Psoas muscle (tissue), 8 donors: ENCODE data around the gene OOSP3. TPM values are rescaled to one million over a fixed set of nuclear protein-coding genes. Genes with fewer than 3 reads are reported as not detected.

Experiments used
- ATAC-seq, 4 donors: fragments of 200-7000 bp; cut with Tn5 transposase; one replicate each; pipeline ENCODE4 v1.9.1; 2020; ENCODE audit warnings: moderate library complexity in 3 of 4, mild to moderate bottlenecking in 2 of 4
- DNase-seq, 2 donors: peaks; one replicate each; pipeline ENCODE4 v3.0.0-alpha.2; 2020
- H3K27ac ChIP-seq: fragments of 200-600 bp; one replicate; pipeline ENCODE4 v1.8.0; 2022
- H3K27me3 ChIP-seq, 3 donors: fragments of 200-600 bp in 1 of 3; one replicate each; pipeline versions ENCODE4 v1.6.1 to v1.8.0; 2013 to 2022; ENCODE audit warnings: low read length in 2 of 3, mild to moderate bottlenecking in 2 of 3, moderate library complexity in 1 of 3; ENCODE audit not compliant: insufficient read depth in 3 of 3
- H3K36me3 ChIP-seq, 2 donors: fragments of 200-600 bp in 1 of 2; one replicate each; pipeline versions ENCODE4 v1.6.1 to v1.8.0; 2013 to 2022; ENCODE audit warnings: low read depth in 1 of 2, mild to moderate bottlenecking in 1 of 2, moderate library complexity in 1 of 2; ENCODE audit not compliant: insufficient read depth in 1 of 2
- H3K4me1 ChIP-seq: fragments of 200-600 bp; one replicate; pipeline ENCODE4 v1.8.0; 2022
- H3K4me3 ChIP-seq: fragments of 200-600 bp; one replicate; pipeline ENCODE4 v1.8.0; 2022; ENCODE audit warnings: mild to moderate bottlenecking
- H3K9me3 ChIP-seq: fragments of 200-600 bp; one replicate; pipeline ENCODE4 v1.8.0; 2022
- WGBS, 3 donors: extraction: QIAGEN DNeasy Blood & Tissue Kit; methylation state at CpG; one replicate each; pipeline versions ENCODE4 v1.1.6 to v1.1.7; 2013; 5-methylcytosine and 5-hydroxymethylcytosine counted together
- intact Hi-C, 2 donors: fragments of 100-400 bp; cut with DNase I; formaldehyde crosslinking; loops; one replicate each; pipeline versions ENCODE4 v1.11.0 to v1.14.2; 2022
- long read RNA-seq, 2 donors: library from polyadenylated mRNA; unstranded; transcript quantifications; one replicate each; pipeline ENCODE4 v2.0.0, GENCODE V29; 2021
- polyA plus RNA-seq, 3 donors: library from polyadenylated mRNA; stranded (reverse); fragments of 200-250 nt; gene quantifications; one replicate each; pipeline ENCODE4 v1.2.3, GENCODE V29; 2013
- total RNA-seq, 4 donors: library from RNA; stranded (reverse); fragmentation: NEBNext Ultra II Directional in 2 of 4; extraction: Animal tissue kit (Norgen Biotek cat#: 25700) in 2 of 4; gene quantifications; one replicate each; pipeline versions ENCODE4 v1.2.1 to v1.2.4, GENCODE V29; 2021 to 2023
- TF ChIP-seq, protein P1 (sequence below): fragments of 200-600 bp; IDR thresholded peaks from one replicate; pipeline ENCODE4 v1.8.0; 2022; ENCODE audit warnings: antibody characterized with exemption
- donor health status: healthy with polysubstance abuse.
- donor health status: DM: no; HTN: no; CAD: no; lungs with moderate emphysema.
- donor health status: Bipolar disorder and iron deficiency.
- donor health status: healthy.
- donor health status: DM: yes; HTN: yes; CAD: no.
- donor health status: DM: no; HTN: no; CAD: no.
- donor health status: DM: no; HTN: no; CAD: no.
- donor health status: DM: yes; HTN: yes; CAD: no.

OOSP3 gene, protein sequence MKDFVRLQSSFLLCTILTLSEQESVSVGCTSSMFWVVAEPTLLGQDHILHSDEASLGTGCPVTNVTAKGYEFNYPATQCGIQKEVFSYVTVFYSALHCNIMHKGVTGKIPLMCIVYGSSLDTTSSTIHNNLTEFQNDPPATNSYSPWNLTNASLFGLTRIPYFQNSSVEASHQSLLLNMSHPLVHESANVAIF
- total RNA-seq (not detected), polyA plus RNA-seq (not detected)
- long read RNA-seq, donor 1: 0 reads
- long read RNA-seq, donor 2: 0 reads

- H3K36me3 ChIP-seq: no peaks in the 10 kb centered on the region
- DNase-seq (no peak), ATAC-seq (no peak)
- H3K4me1 ChIP-seq: no peaks in the 10 kb centered on the region
- intact Hi-C loops: no loop called here
- H3K27me3 ChIP-seq: no peaks in the 10 kb centered on the region
- no peak within 1 kb of the TSS for H3K27ac ChIP-seq
- WGBS, 3 donors: 49 to 52% (median 50%) methylated on average over 5 of the region's 5 CpGs
- TF ChIP-seq, protein P1, sequence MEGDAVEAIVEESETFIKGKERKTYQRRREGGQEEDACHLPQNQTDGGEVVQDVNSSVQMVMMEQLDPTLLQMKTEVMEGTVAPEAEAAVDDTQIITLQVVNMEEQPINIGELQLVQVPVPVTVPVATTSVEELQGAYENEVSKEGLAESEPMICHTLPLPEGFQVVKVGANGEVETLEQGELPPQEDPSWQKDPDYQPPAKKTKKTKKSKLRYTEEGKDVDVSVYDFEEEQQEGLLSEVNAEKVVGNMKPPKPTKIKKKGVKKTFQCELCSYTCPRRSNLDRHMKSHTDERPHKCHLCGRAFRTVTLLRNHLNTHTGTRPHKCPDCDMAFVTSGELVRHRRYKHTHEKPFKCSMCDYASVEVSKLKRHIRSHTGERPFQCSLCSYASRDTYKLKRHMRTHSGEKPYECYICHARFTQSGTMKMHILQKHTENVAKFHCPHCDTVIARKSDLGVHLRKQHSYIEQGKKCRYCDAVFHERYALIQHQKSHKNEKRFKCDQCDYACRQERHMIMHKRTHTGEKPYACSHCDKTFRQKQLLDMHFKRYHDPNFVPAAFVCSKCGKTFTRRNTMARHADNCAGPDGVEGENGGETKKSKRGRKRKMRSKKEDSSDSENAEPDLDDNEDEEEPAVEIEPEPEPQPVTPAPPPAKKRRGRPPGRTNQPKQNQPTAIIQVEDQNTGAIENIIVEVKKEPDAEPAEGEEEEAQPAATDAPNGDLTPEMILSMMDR: no peak
- no peaks in the 10 kb centered on the region for H3K9me3 ChIP-seq
- H3K4me3 ChIP-seq: no peak within 1 kb of the TSS
Measured at GRCh38 chr11:59878575-59878974, at the start of gene OOSP3. OOSP3 (plus strand) TSS chr11:59878782; CDS start chr11:59878809, 27 bp downstream.

- H3K36me3 ChIP-seq: no peaks in the 10 kb centered on the region
- no peak overlapping the region for H3K27ac ChIP-seq
- DNase-seq: no peak
- no peak for ATAC-seq
- intact Hi-C loops: no loop called here
- no peaks in the 10 kb centered on the region for H3K4me1 ChIP-seq
- no peaks in the 10 kb centered on the region for H3K27me3 ChIP-seq
- no peak overlapping the region for H3K4me3 ChIP-seq
- 69 to 78% (median 70%) methylated on average over 3 of the region's 3 CpGs for WGBS, 3 donors
- TF ChIP-seq, protein P1: no peak
- no peaks in the 10 kb centered on the region for H3K9me3 ChIP-seq
Measured at GRCh38 chr11:59829358-59829757, 49.2 kb upstream of the OOSP3 start.

GRCh38 chr11:59833602-59834001, 45.0 kb upstream of the OOSP3 start:
- Histone ChIP-seq H3K4me3 (no peak overlapping the region), H3K4me1 (no peaks in the 10 kb centered on the region), H3K9me3 (no peaks in the 10 kb centered on the region), H3K36me3 (no peaks in the 10 kb centered on the region), H3K27ac (no peak overlapping the region), H3K27me3 (no peaks in the 10 kb centered on the region)
- TF ChIP-seq, protein P1: no peak
- ATAC-seq: no peak
- intact Hi-C loops: no loop called here
- no peak for DNase-seq
- WGBS, 3 donors: 72 to 92% (median 89%) methylated on average over 2 of the region's 2 CpGs

- Histone ChIP-seq H3K9me3 (no peaks in the 10 kb centered on the region), H3K27ac (no peak overlapping the region), H3K4me1 (no peaks in the 10 kb centered on the region), H3K36me3 (no peaks in the 10 kb centered on the region), H3K27me3 (no peaks in the 10 kb centered on the region), H3K4me3 (no peak overlapping the region)
- TF ChIP-seq, protein P1: no peak
- ATAC-seq (no peak), DNase-seq (no peak)
- intact Hi-C loops: no loop called here
Measured at GRCh38 chr11:59839615-59840014, 39.0 kb upstream of the OOSP3 start.

DNA sequence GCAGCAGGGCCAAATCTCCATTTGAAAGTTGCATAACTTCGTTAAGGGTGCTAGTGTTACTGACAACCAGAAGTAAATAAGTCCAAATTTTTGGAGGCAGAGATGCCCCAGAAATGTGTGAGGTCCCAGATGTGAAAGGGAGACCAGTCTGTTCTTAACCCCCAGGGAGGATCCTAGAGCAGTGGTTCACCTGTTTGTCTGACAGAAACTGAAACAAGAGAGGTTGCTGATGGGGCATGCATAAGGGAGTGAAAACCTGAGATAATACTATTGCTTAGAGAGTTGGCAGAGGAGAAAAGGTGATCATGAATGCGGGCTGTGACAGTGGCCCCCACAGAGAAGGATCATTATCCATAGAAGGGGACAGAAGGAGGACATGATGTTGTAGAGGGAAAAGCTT, 37.1 kb upstream of the OOSP3 start:
- WGBS, 3 donors: 73 to 89% (median 84%) methylated on average over 2 of the region's 2 CpGs
- no peak overlapping the region for H3K4me3 ChIP-seq
- no peaks in the 10 kb centered on the region for H3K36me3 ChIP-seq
- intact Hi-C loops: no loop called here
- no peaks in the 10 kb centered on the region for H3K9me3 ChIP-seq
- H3K4me1 ChIP-seq: no peaks in the 10 kb centered on the region
- ATAC-seq (no peak), DNase-seq (no peak)
- TF ChIP-seq, protein P1: no peak
- H3K27ac ChIP-seq: no peak overlapping the region
- no peaks in the 10 kb centered on the region for H3K27me3 ChIP-seq
